Superior temporal gyrus (tissue), 1 donor: ENCODE results near the gene ALMS1.
"Not testable (repeated sequence)": the region's sequence is repeated elsewhere in the genome, so short reads cannot be mapped to it uniquely, and the experiment has no call there.

Experiments used
- DNase-seq: peaks from one replicate; pipeline ENCODE4 v3.0.0-alpha.2; 2016; ENCODE audit errors: extremely low spot score

ALMS1 gene

GRCh38 chr2:73516033-73516432 lies 130.4 kb downstream of the ALMS1 start:
- DNase-seq = no peak

GRCh38 chr2:73528688-73529087 lies 143.1 kb downstream of the ALMS1 start:
- DNase-seq = no peak

- not testable (repeated sequence) for DNase-seq
Measured at GRCh38 chr2:73530773-73531172, 145.1 kb downstream of the ALMS1 start.

GRCh38 chr2:73532381-73532780 lies 146.7 kb downstream of the ALMS1 start:
- no peak for DNase-seq

- DNase-seq = peak; percentile 13
Measured at GRCh38 chr2:73536133-73536840, 150.7 kb downstream of the ALMS1 start.

GRCh38 chr2:73560875-73561274 lies 175.2 kb downstream of the ALMS1 start:
- not testable (repeated sequence) for DNase-seq

- no peak for DNase-seq
Measured at GRCh38 chr2:73561422-73561821, 175.8 kb downstream of the ALMS1 start.

- DNase-seq = no peak
Measured at GRCh38 chr2:73564986-73565385, 179.3 kb downstream of the ALMS1 start.

GRCh38 chr2:73566288-73566878 lies 180.7 kb downstream of the ALMS1 start:
- DNase-seq = no peak

- no peak for DNase-seq
Measured at GRCh38 chr2:73575261-73575660, 189.6 kb downstream of the ALMS1 start.

GRCh38 chr2:73582364-73582763 lies 196.7 kb downstream of the ALMS1 start:
- DNase-seq = no peak

GRCh38 chr2:73588177-73588576 lies 202.5 kb downstream of the ALMS1 start:
- no peak for DNase-seq

GRCh38 chr2:73593680-73594079 lies 208.0 kb downstream of the ALMS1 start:
- DNase-seq = no peak

GRCh38 chr2:73594251-73594650 lies 208.6 kb downstream of the ALMS1 start:
- no peak for DNase-seq

GRCh38 chr2:73601780-73602179 lies 216.1 kb downstream of the ALMS1 start:
- no peak for DNase-seq

- not testable (repeated sequence) for DNase-seq
Measured at GRCh38 chr2:73603099-73603588, 217.5 kb downstream of the ALMS1 start.

GRCh38 chr2:73604589-73604988 lies 219.0 kb downstream of the ALMS1 start:
- not testable (repeated sequence) for DNase-seq

GRCh38 chr2:73610111-73610510 lies 224.5 kb downstream of the ALMS1 start:
- DNase-seq = no peak

GRCh38 chr2:73611193-73611592 lies 225.6 kb downstream of the ALMS1 start:
- DNase-seq = no peak

GRCh38 chr2:73611867-73612266 lies 226.2 kb downstream of the ALMS1 start:
- DNase-seq = no peak

GRCh38 chr2:73614105-73614504 lies 228.5 kb downstream of the ALMS1 start:
- no peak for DNase-seq

- DNase-seq = no peak
Measured at GRCh38 chr2:73614997-73615396, 229.4 kb downstream of the ALMS1 start.

- DNase-seq = not testable (repeated sequence)
Measured at GRCh38 chr2:73619925-73620324, 234.3 kb downstream of the ALMS1 start.
